Thyroid gland (tissue), 4 donors: ENCODE measurements around the gene COMMD10.

Experiments used
- CTCF ChIP-seq, 6 experiments: fragments of 200-600 bp in 3 of 6; fragments of 450-650 bp in 3 of 6; sonication (generic) in 3 of 6; IDR thresholded peaks; one replicate each; pipeline ENCODE4 v1.5.1; 2016 to 2019; ENCODE audit warnings: antibody characterized with exemption in 6 of 6, mild to moderate bottlenecking in 2 of 6, inconsistent platforms in 1 of 6, moderate library complexity in 1 of 6
- POLR2A ChIP-seq, 2 donors: fragments of 450-650 bp; IDR thresholded peaks; one replicate each; pipeline ENCODE4 v1.6.1; 2017; ENCODE audit warnings: antibody characterized with exemption in 2 of 2, mild to moderate bottlenecking in 2 of 2, moderate library complexity in 1 of 2

GRCh38 chr5:116234681-116235080 is 149.9 kb downstream of the COMMD10 start:
- TF ChIP-seq CTCF (IDR thresholded peaks at IDR 0.05) (no peak), POLR2A (IDR thresholded peaks at IDR 0.05) (no peak)
